GM23338 (cell line): Measurements from ENCODE around the gene CYTH1. TPM values are rescaled to one million over a fixed set of nuclear protein-coding genes. Genes with fewer than 3 reads are reported as not detected.

ENCODE experiments used
- ATAC-seq: fragments of 200-7000 bp; cut with Tn5 transposase; 3 replicates; pipeline ENCODE4 v1.9.1; 2020
- DNase-seq: peaks from one replicate; pipeline ENCODE4 v3.0.0-alpha.2; 2015; ENCODE audit warnings: low spot score
- H2AFZ ChIP-seq: fragments of 200-600 bp; sonication (generic); 2 replicates; pipeline ENCODE4 v1.8.0; 2016; ENCODE audit warnings: antibody characterized with exemption, mild to moderate bottlenecking, moderate library complexity
- H3F3A ChIP-seq: fragments of 200-600 bp; sonication (generic); replicated peaks from 2 replicates; pipeline ENCODE4 v1.8.0; 2017; ENCODE audit warnings: antibody characterized with exemption, mixed run types, low read depth
- H3K27ac ChIP-seq: fragments of 200-600 bp; sonication (generic); 2 replicates; pipeline ENCODE4 v1.6.1; 2016; ENCODE audit warnings: low read depth
- H3K27me3 ChIP-seq: fragments of 200-600 bp; sonication (generic); 2 replicates; pipeline ENCODE4 v1.8.0; 2016; ENCODE audit warnings: mild to moderate bottlenecking, mixed run types, moderate library complexity; ENCODE audit not compliant: insufficient read depth
- H3K36me3 ChIP-seq: fragments of 200-600 bp; sonication (generic); 2 replicates; pipeline ENCODE4 v1.8.0; 2016; ENCODE audit warnings: mild to moderate bottlenecking; ENCODE audit not compliant: insufficient read depth
- H3K4me1 ChIP-seq: fragments of 200-600 bp; sonication (generic); 2 replicates; pipeline ENCODE4 v1.8.0; 2016; ENCODE audit warnings: mild to moderate bottlenecking, moderate library complexity; ENCODE audit not compliant: insufficient read depth
- H3K4me2 ChIP-seq: fragments of 200-600 bp; sonication (generic); 2 replicates; pipeline ENCODE4 v1.7.1; 2017; ENCODE audit warnings: mixed run types
- H3K4me3 ChIP-seq: fragments of 200-600 bp; sonication (generic); 2 replicates; pipeline ENCODE4 v1.6.1; 2016; ENCODE audit warnings: mixed run types
- H3K79me2 ChIP-seq: fragments of 200-600 bp; sonication (generic); replicated peaks from 2 replicates; pipeline ENCODE4 v1.8.0; 2017; ENCODE audit warnings: mild to moderate bottlenecking; ENCODE audit not compliant: insufficient read depth
- H3K9me2 ChIP-seq: fragments of 200-600 bp; sonication (generic); 2 replicates; pipeline ENCODE4 v1.8.0; 2017; ENCODE audit not compliant: insufficient read depth
- H4K20me1 ChIP-seq: fragments of 200-600 bp; sonication (generic); replicated peaks from 2 replicates; pipeline ENCODE4 v1.8.0; 2017; ENCODE audit warnings: mild to moderate bottlenecking; ENCODE audit not compliant: insufficient read depth
- H3K27ac Mint-ChIP-seq: 2 replicates; pipeline ENCODE4 v1.8.0; 2020; ENCODE audit warnings: inconsistent platforms, mild to moderate bottlenecking, moderate library complexity, mixed read lengths
- H3K27me3 Mint-ChIP-seq: 3 replicates; pipeline ENCODE4 v1.8.0; 2022; ENCODE audit warnings: low read depth, mild to moderate bottlenecking, moderate library complexity, mixed read lengths, inconsistent platforms; ENCODE audit not compliant: insufficient read depth, poor library complexity
- H3K36me3 Mint-ChIP-seq: 3 replicates; pipeline ENCODE4 v1.8.0; 2021; ENCODE audit warnings: low read depth, mild to moderate bottlenecking, inconsistent platforms, moderate library complexity, mixed read lengths
- H3K4me1 Mint-ChIP-seq: 3 replicates; pipeline ENCODE4 v1.8.0; 2020; ENCODE audit warnings: mild to moderate bottlenecking, inconsistent platforms, mixed read lengths
- H3K4me3 Mint-ChIP-seq: 3 replicates; pipeline ENCODE4 v1.8.0; 2021; ENCODE audit warnings: moderate library complexity, mild to moderate bottlenecking, inconsistent platforms, mixed read lengths
- H3K9me3 Mint-ChIP-seq: 3 replicates; pipeline ENCODE4 v1.8.0; 2020; ENCODE audit warnings: moderate library complexity, mild to moderate bottlenecking, inconsistent platforms, mixed read lengths
- CREB1 ChIP-seq: fragments of 250-450 bp; sonication (Bioruptor Pico); IDR thresholded peaks from 2 replicates; pipeline ENCODE4 v1.5.0; 2020; ENCODE audit warnings: low read depth, mild to moderate bottlenecking, moderate library complexity
- EZH2 ChIP-seq: fragments of 200-600 bp; sonication (generic); IDR thresholded peaks from one replicate; pipeline ENCODE4 v1.8.0; 2017; ENCODE audit warnings: antibody characterized with exemption, mild to moderate bottlenecking, low read depth; ENCODE audit not compliant: unreplicated experiment
- EZH2phosphoT487 ChIP-seq: fragments of 200-600 bp; sonication (generic); IDR thresholded peaks from one replicate; pipeline ENCODE4 v1.8.1; 2018; ENCODE audit warnings: antibody characterized with exemption; ENCODE audit not compliant: unreplicated experiment
- JUNB ChIP-seq: IDR thresholded peaks from one replicate; pipeline ENCODE4 v1.6.1; 2016; ENCODE audit warnings: antibody characterized with exemption; ENCODE audit not compliant: unreplicated experiment
- NANOG ChIP-seq: IDR thresholded peaks from 2 replicates; pipeline ENCODE4 v1.6.1; 2016; ENCODE audit warnings: antibody characterized with exemption, borderline replicate concordance
- POLR2AphosphoS5 ChIP-seq: IDR thresholded peaks from 2 replicates; pipeline ENCODE4 v1.6.1; 2016; ENCODE audit warnings: antibody characterized with exemption, low read depth
- STAT1 ChIP-seq: IDR thresholded peaks from one replicate; pipeline ENCODE4 v1.6.1; 2016; ENCODE audit warnings: antibody characterized with exemption; ENCODE audit not compliant: unreplicated experiment
- ZNF114 ChIP-seq: fragments of 250-450 bp; sonication (Bioruptor Pico); IDR thresholded peaks from 2 replicates; pipeline ENCODE4 v1.5.0; 2020; ENCODE audit warnings: mild to moderate bottlenecking, moderate library complexity
- ZNF331 ChIP-seq: fragments of 250-450 bp; sonication (Bioruptor Pico); IDR thresholded peaks from 2 replicates; pipeline ENCODE4 v1.5.0; 2020; ENCODE audit warnings: low read depth, mild to moderate bottlenecking, moderate library complexity
- ZNF462 ChIP-seq: fragments of 250-450 bp; sonication (Bioruptor Pico); IDR thresholded peaks from 2 replicates; pipeline ENCODE4 v1.5.0; 2020; ENCODE audit warnings: mild to moderate bottlenecking, moderate library complexity
- polyA plus RNA-seq: library from polyadenylated mRNA; unstranded; fragments of >200 nt; fragmentation: Nextera tagmentation; extraction: Ambion mirVana; gene quantifications from 2 replicates; pipeline ENCODE4 v1.2.1, GENCODE V29; 2016
- total RNA-seq: library from RNA; depleted of rRNA; stranded (reverse); fragments of >200 nt; shearing (Covaris generic); gene quantifications from 2 replicates; pipeline ENCODE4 v1.2.3, GENCODE V29; 2014
- TF ChIP-seq, protein P1 (sequence below): IDR thresholded peaks from one replicate; pipeline ENCODE4 v1.6.1; 2018; ENCODE audit warnings: antibody characterized with exemption; ENCODE audit not compliant: unreplicated experiment
- TF ChIP-seq, protein P2 (sequence below): IDR thresholded peaks from 2 replicates; pipeline ENCODE4 v1.6.1; 2016; ENCODE audit warnings: antibody characterized with exemption
- TF ChIP-seq, protein P3 (sequence below), 2 experiments: fragments of 200-600 bp in 1 of 2; sonication (generic) in 1 of 2; conservative IDR thresholded peaks; 2 replicates each; pipeline versions ENCODE4 v1.5.1 to v1.6.1; 2016 to 2017; ENCODE audit warnings: antibody characterized with exemption in 2 of 2, low read depth in 2 of 2, mild to moderate bottlenecking in 2 of 2, moderate library complexity in 1 of 2

Gene CYTH1
- total and polyA plus RNA-seq, 2 experiments from 2014 or later: 13.8 to 14.5 TPM

DNA sequence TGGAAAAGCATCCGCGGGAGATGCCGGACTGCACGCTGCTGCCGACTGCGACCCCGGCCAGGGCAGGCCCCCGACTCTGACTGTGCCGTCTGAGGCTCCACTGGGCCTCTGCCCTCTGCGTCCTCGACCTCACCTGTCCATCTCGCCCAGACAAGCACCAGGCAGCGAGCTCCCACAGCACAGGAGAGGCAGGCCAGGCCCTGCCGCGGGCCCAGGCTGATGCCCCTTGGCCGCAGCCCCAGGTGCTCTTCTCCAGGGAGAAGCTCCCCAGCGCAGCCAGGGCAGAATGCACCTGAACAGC lies 106.8 kb downstream of the CYTH1 start:
- Histone ChIP-seq H3F3A (no peaks in the 10 kb centered on the region), H3K4me1 (no peaks in the 10 kb centered on the region), H3K36me3 (no peaks in the 10 kb centered on the region), H3K9me2 (no peaks in the 10 kb centered on the region), H3K27me3 (no peaks in the 10 kb centered on the region), H3K27ac (no peak overlapping the region), H4K20me1 (no peaks in the 10 kb centered on the region; the same call in 1 of the 2 replicates), H3K79me2 (no peaks in the 10 kb centered on the region), H2AFZ (no peak overlapping the region), H3K4me3 (no peak overlapping the region), H3K4me2 (no peak overlapping the region)
- peaks cover 11% of the 10 kb centered on the region for H3K36me3 Mint-ChIP-seq
- TF ChIP-seq ZNF462 (CRISPR knock-in tag) (no peak), POLR2AphosphoS5 (no peak), EZH2 (no peak), CREB1 (CRISPR knock-in tag) (no peak), JUNB (no peak), ZNF331 (CRISPR knock-in tag) (no peak), ZNF114 (CRISPR knock-in tag) (no peak), NANOG (no peak), STAT1 (no peak), EZH2phosphoT487 (no peak)
- TF ChIP-seq, protein P1, sequence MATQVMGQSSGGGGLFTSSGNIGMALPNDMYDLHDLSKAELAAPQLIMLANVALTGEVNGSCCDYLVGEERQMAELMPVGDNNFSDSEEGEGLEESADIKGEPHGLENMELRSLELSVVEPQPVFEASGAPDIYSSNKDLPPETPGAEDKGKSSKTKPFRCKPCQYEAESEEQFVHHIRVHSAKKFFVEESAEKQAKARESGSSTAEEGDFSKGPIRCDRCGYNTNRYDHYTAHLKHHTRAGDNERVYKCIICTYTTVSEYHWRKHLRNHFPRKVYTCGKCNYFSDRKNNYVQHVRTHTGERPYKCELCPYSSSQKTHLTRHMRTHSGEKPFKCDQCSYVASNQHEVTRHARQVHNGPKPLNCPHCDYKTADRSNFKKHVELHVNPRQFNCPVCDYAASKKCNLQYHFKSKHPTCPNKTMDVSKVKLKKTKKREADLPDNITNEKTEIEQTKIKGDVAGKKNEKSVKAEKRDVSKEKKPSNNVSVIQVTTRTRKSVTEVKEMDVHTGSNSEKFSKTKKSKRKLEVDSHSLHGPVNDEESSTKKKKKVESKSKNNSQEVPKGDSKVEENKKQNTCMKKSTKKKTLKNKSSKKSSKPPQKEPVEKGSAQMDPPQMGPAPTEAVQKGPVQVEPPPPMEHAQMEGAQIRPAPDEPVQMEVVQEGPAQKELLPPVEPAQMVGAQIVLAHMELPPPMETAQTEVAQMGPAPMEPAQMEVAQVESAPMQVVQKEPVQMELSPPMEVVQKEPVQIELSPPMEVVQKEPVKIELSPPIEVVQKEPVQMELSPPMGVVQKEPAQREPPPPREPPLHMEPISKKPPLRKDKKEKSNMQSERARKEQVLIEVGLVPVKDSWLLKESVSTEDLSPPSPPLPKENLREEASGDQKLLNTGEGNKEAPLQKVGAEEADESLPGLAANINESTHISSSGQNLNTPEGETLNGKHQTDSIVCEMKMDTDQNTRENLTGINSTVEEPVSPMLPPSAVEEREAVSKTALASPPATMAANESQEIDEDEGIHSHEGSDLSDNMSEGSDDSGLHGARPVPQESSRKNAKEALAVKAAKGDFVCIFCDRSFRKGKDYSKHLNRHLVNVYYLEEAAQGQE: no peak
- TF ChIP-seq, protein P2, sequence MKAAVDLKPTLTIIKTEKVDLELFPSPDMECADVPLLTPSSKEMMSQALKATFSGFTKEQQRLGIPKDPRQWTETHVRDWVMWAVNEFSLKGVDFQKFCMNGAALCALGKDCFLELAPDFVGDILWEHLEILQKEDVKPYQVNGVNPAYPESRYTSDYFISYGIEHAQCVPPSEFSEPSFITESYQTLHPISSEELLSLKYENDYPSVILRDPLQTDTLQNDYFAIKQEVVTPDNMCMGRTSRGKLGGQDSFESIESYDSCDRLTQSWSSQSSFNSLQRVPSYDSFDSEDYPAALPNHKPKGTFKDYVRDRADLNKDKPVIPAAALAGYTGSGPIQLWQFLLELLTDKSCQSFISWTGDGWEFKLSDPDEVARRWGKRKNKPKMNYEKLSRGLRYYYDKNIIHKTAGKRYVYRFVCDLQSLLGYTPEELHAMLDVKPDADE: no peak
- TF ChIP-seq, protein P3, sequence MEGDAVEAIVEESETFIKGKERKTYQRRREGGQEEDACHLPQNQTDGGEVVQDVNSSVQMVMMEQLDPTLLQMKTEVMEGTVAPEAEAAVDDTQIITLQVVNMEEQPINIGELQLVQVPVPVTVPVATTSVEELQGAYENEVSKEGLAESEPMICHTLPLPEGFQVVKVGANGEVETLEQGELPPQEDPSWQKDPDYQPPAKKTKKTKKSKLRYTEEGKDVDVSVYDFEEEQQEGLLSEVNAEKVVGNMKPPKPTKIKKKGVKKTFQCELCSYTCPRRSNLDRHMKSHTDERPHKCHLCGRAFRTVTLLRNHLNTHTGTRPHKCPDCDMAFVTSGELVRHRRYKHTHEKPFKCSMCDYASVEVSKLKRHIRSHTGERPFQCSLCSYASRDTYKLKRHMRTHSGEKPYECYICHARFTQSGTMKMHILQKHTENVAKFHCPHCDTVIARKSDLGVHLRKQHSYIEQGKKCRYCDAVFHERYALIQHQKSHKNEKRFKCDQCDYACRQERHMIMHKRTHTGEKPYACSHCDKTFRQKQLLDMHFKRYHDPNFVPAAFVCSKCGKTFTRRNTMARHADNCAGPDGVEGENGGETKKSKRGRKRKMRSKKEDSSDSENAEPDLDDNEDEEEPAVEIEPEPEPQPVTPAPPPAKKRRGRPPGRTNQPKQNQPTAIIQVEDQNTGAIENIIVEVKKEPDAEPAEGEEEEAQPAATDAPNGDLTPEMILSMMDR (conservative IDR thresholded peaks at IDR 0.05; ENCODE audit: low read depth in 2 of 2): no peak
- no peaks in the 10 kb centered on the region; the same call in 2 of the 3 replicates for H3K9me3 Mint-ChIP-seq
- no peak for DNase-seq
- peak; percentile 11; the same call in 2 of the 3 replicates for ATAC-seq
- H3K27me3 Mint-ChIP-seq: peaks cover 4% of the 10 kb centered on the region
- H3K4me1 Mint-ChIP-seq: peaks cover 5% of the 10 kb centered on the region; the same call in 2 of the 3 replicates
- no peak overlapping the region for H3K4me3 Mint-ChIP-seq
- no peak overlapping the region for H3K27ac Mint-ChIP-seq
